ENCODE measurements around the gene PRKCB.

PRKCB gene

GRCh38 chr16:23966597-23967394, 131.0 kb downstream of the PRKCB start:
- TF ChIP-seq FOXP2 (optimal IDR thresholded peaks at IDR 0.05; ENCODE audit: borderline replicate concordance, extremely low read depth, extremely low read length, insufficient read depth), result no peak
- no peak for TF ChIP-seq POLR2AphosphoS5 (IDR thresholded peaks at IDR 0.05; ENCODE audit: low read depth, low read length)
- TF ChIP-seq SIN3A (IDR thresholded peaks at IDR 0.05; ENCODE audit: borderline replicate concordance, insufficient read depth, low read length), result no peak

GRCh38 chr16:23967775-23968174, 132.0 kb downstream of the PRKCB start:
- no peak for TF ChIP-seq REST (IDR thresholded peaks at IDR 0.05; ENCODE audit: insufficient read depth in 1 of 2, low read depth in 2 of 2, low read length in 2 of 2)
- TF ChIP-seq TAF1 (IDR thresholded peaks at IDR 0.05; ENCODE audit: borderline replicate concordance, insufficient read depth, low read length), result no peak
- no peak for TF ChIP-seq FOXP2 (optimal IDR thresholded peaks at IDR 0.05; ENCODE audit: borderline replicate concordance, extremely low read depth, extremely low read length, insufficient read depth)
- TF ChIP-seq SIN3A (IDR thresholded peaks at IDR 0.05; ENCODE audit: borderline replicate concordance, insufficient read depth, low read length), result no peak
- no peak for TF ChIP-seq POLR2AphosphoS5 (IDR thresholded peaks at IDR 0.05; ENCODE audit: low read depth, low read length)

GRCh38 chr16:23968176-23968575, 132.4 kb downstream of the PRKCB start:
- TF ChIP-seq SIN3A (IDR thresholded peaks at IDR 0.05; ENCODE audit: borderline replicate concordance, insufficient read depth, low read length) (no peak), POLR2AphosphoS5 (IDR thresholded peaks at IDR 0.05; ENCODE audit: low read depth, low read length) (no peak), TAF1 (IDR thresholded peaks at IDR 0.05; ENCODE audit: borderline replicate concordance, insufficient read depth, low read length) (no peak), REST (IDR thresholded peaks at IDR 0.05; ENCODE audit: insufficient read depth in 1 of 2, low read depth in 2 of 2, low read length in 2 of 2) (no peak), FOXP2 (optimal IDR thresholded peaks at IDR 0.05; ENCODE audit: borderline replicate concordance, extremely low read depth, extremely low read length, insufficient read depth) (no peak)

GRCh38 chr16:23969468-23970297, 133.9 kb downstream of the PRKCB start:
- TF ChIP-seq SIN3A (IDR thresholded peaks at IDR 0.05; ENCODE audit: borderline replicate concordance, insufficient read depth, low read length), result no peak

- TF ChIP-seq TAF1 (IDR thresholded peaks at IDR 0.05; ENCODE audit: borderline replicate concordance, insufficient read depth, low read length) (no peak), REST (IDR thresholded peaks at IDR 0.05; ENCODE audit: insufficient read depth in 1 of 2, low read depth in 2 of 2, low read length in 2 of 2) (peak; percentile 69 to 93), SIN3A (IDR thresholded peaks at IDR 0.05; ENCODE audit: borderline replicate concordance, insufficient read depth, low read length) (no peak)
Observed at GRCh38 chr16:23974223-23974622, 138.4 kb downstream of the PRKCB start.

GRCh38 chr16:23975293-23975692, 139.5 kb downstream of the PRKCB start:
- TF ChIP-seq FOXP2 (optimal IDR thresholded peaks at IDR 0.05; ENCODE audit: borderline replicate concordance, extremely low read depth, extremely low read length, insufficient read depth) (no peak), TAF1 (IDR thresholded peaks at IDR 0.05; ENCODE audit: borderline replicate concordance, insufficient read depth, low read length) (no peak), POLR2AphosphoS5 (IDR thresholded peaks at IDR 0.05; ENCODE audit: low read depth, low read length) (no peak), SIN3A (IDR thresholded peaks at IDR 0.05; ENCODE audit: borderline replicate concordance, insufficient read depth, low read length) (no peak), REST (IDR thresholded peaks at IDR 0.05; ENCODE audit: insufficient read depth in 1 of 2, low read depth in 2 of 2, low read length in 2 of 2) (no peak)

Measured in PFSK-1 (cell line).